Endodermal cell (in vitro differentiated cells): ENCODE results near the gene COL15A1. TPM values are rescaled to one million over a fixed set of nuclear protein-coding genes. Genes with fewer than 3 reads are reported as not detected.
A peak's percentile ranks its signal among the peaks of the same experiment; 100 is the strongest.

Experiments used
- DNase-seq: peaks from one replicate; pipeline ENCODE4 v3.0.0-alpha.2; 2017
- H3K27ac ChIP-seq: 2 replicates; pipeline ENCODE4 v1.5.1; 2013; ENCODE audit warnings: mild to moderate bottlenecking, low read depth, low read length, moderate library complexity
- H3K27me3 ChIP-seq: 2 replicates; pipeline ENCODE4 v1.6.1; 2013; ENCODE audit warnings: mild to moderate bottlenecking, low read length, moderate library complexity; ENCODE audit not compliant: insufficient read depth, control insufficient read depth, poor library complexity, severe bottlenecking
- H3K36me3 ChIP-seq: 2 replicates; pipeline ENCODE4 v1.7.0; 2013; ENCODE audit warnings: mild to moderate bottlenecking, low read length, moderate library complexity; ENCODE audit not compliant: control insufficient read depth, insufficient read depth
- H3K4me1 ChIP-seq: one replicate; pipeline ENCODE4 v1.7.0; 2013; ENCODE audit warnings: low read length; ENCODE audit not compliant: control insufficient read depth, insufficient read depth
- H3K4me3 ChIP-seq: 2 replicates; pipeline ENCODE4 v1.5.1; 2013; ENCODE audit warnings: mild to moderate bottlenecking, low read length, moderate library complexity
- H3K9ac ChIP-seq: 2 replicates; pipeline ENCODE4 v1.6.1; 2013; ENCODE audit warnings: mild to moderate bottlenecking, low read length, moderate library complexity; ENCODE audit not compliant: poor library complexity, severe bottlenecking; ENCODE audit errors: extremely low read depth
- H3K9me3 ChIP-seq: 2 replicates; pipeline ENCODE4 v1.6.1; 2013; ENCODE audit warnings: mild to moderate bottlenecking, low read length, moderate library complexity; ENCODE audit not compliant: control insufficient read depth
- H3K27ac Mint-ChIP-seq: 2 replicates; pipeline ENCODE4 v1.8.0; 2020; ENCODE audit warnings: mixed read lengths
- H3K27me3 Mint-ChIP-seq: 2 replicates; pipeline ENCODE4 v1.8.0; 2021; ENCODE audit warnings: mild to moderate bottlenecking, mixed read lengths; ENCODE audit not compliant: insufficient read depth
- H3K36me3 Mint-ChIP-seq: 2 replicates; pipeline ENCODE4 v1.8.0; 2020; ENCODE audit warnings: low read depth, mixed read lengths
- H3K4me1 Mint-ChIP-seq: 2 replicates; pipeline ENCODE4 v1.8.0; 2020; ENCODE audit warnings: mixed read lengths
- H3K4me3 Mint-ChIP-seq: 2 replicates; pipeline ENCODE4 v1.8.0; 2020; ENCODE audit warnings: mild to moderate bottlenecking, moderate library complexity, mixed read lengths
- H3K9me3 Mint-ChIP-seq: 2 replicates; pipeline ENCODE4 v1.8.0; 2020; ENCODE audit warnings: mild to moderate bottlenecking, mixed read lengths
- WGBS, 2 experiments: methylation state at CpG; one replicate each; pipeline versions ENCODE4 v1.1.5 to v1.1.7; 2013; ENCODE audit warnings: missing lambda C conversion rate in 2 of 2, mixed read lengths in 1 of 2; ENCODE audit not compliant: insufficient coverage in 1 of 2, insufficient read length in 1 of 2; 5-methylcytosine and 5-hydroxymethylcytosine counted together
- total RNA-seq, 2 donors: library from RNA; stranded (reverse); fragmentation: NEBNext Ultra II Directional in 1 of 2; extraction: Animal tissue kit (Norgen Biotek cat#: 25700) in 1 of 2; gene quantifications; 2 replicates in 1 of 2; 3 replicates in 1 of 2; pipeline ENCODE4 v1.2.1, GENCODE V29; 2021
- TF ChIP-seq, protein P1 (sequence below): fragments of 200-600 bp; sonication (generic); conservative IDR thresholded peaks from 2 replicates; pipeline ENCODE4 v1.5.0; 2021; ENCODE audit warnings: antibody characterized with exemption, mild to moderate bottlenecking

COL15A1 gene
- total RNA-seq, 2 donors from 2014 or later, result 0.27 TPM; not detected in 1

DNA sequence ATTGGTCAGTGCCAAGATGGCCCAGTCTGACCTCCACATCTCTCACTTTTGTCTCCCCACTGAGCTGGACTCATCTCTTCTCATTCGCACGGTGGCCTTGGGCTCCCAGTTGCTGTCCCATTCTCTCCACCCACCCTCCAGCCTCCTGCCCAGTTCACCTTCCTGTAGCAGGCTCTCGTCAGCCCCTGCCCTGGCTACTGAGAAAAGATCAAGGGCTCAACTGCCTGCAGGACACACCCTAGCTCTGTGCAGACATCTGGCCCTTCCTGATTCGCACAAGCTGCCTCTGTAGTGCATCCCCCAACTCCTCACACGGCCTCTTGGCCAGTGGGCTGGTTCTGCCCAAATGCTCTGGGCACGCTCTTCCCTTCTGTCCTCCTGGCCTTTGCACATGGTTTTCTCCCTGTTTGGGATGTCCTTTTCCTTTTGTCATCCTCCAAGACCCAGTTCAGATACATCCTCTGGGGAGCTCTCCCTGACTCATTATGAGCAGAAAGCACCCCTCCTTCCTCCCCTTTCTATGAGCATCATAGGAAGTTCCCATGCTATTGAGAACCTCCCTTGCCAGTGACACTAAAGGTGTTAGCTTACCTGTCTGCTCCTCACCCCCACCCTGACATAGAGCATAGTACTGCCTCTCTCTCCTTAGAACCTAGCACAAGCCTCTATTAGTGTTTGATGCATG is 82.7 kb downstream of the COL15A1 start:
- H3K4me3 Mint-ChIP-seq, result no peak overlapping the region
- H3K27ac ChIP-seq, result no peak overlapping the region
- peaks cover 9% of the 10 kb centered on the region for H3K27me3 Mint-ChIP-seq
- H3K4me1 ChIP-seq, result no peaks in the 10 kb centered on the region
- DNase-seq, result peak; percentile 27
- TF ChIP-seq, protein P1, sequence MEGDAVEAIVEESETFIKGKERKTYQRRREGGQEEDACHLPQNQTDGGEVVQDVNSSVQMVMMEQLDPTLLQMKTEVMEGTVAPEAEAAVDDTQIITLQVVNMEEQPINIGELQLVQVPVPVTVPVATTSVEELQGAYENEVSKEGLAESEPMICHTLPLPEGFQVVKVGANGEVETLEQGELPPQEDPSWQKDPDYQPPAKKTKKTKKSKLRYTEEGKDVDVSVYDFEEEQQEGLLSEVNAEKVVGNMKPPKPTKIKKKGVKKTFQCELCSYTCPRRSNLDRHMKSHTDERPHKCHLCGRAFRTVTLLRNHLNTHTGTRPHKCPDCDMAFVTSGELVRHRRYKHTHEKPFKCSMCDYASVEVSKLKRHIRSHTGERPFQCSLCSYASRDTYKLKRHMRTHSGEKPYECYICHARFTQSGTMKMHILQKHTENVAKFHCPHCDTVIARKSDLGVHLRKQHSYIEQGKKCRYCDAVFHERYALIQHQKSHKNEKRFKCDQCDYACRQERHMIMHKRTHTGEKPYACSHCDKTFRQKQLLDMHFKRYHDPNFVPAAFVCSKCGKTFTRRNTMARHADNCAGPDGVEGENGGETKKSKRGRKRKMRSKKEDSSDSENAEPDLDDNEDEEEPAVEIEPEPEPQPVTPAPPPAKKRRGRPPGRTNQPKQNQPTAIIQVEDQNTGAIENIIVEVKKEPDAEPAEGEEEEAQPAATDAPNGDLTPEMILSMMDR, result no peak
- H3K9me3 ChIP-seq, result no peaks in the 10 kb centered on the region
- no peaks in the 10 kb centered on the region for H3K9me3 Mint-ChIP-seq
- no peaks in the 10 kb centered on the region for H3K27me3 ChIP-seq
- H3K27ac Mint-ChIP-seq, result no peak overlapping the region
- H3K4me1 Mint-ChIP-seq, result no peaks in the 10 kb centered on the region
- H3K4me3 ChIP-seq, result no peak overlapping the region
- 93 to 95% methylated on average over 3 to 6 of the region's 6 CpGs for WGBS, 2 experiments
- H3K36me3 ChIP-seq, result no peaks in the 10 kb centered on the region
- H3K9ac ChIP-seq, result no peak overlapping the region
- H3K36me3 Mint-ChIP-seq, result no peaks in the 10 kb centered on the region

DNA sequence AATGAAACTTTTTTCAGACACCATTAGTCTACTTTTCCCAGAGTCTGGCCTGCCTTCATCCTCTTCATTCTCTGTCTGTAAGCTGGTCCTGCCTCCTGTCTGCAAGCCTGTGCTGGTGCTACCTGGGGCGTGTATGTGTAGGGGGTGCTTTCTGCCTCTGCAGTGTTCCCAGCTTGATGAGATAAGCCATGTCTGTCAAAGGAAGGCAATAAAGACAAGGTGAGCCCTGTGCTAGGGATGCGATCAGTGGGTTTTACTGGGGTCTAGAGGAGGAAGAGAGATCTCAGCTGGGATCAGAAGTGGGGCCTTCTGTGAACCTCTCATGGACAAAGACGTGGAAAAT is 83.2 kb downstream of the COL15A1 start:
- H3K4me1 ChIP-seq, result no peaks in the 10 kb centered on the region
- no peaks in the 10 kb centered on the region for H3K36me3 ChIP-seq
- H3K9me3 ChIP-seq, result no peaks in the 10 kb centered on the region
- H3K9ac ChIP-seq, result no peak overlapping the region
- DNase-seq, result peak; percentile 29
- no peaks in the 10 kb centered on the region for H3K27me3 ChIP-seq
- Mint-ChIP-seq H3K36me3 (no peaks in the 10 kb centered on the region), H3K4me3 (no peak overlapping the region), H3K4me1 (no peaks in the 10 kb centered on the region), H3K27me3 (peaks cover 8% of the 10 kb centered on the region), H3K27ac (no peak overlapping the region), H3K9me3 (no peaks in the 10 kb centered on the region)
- no peak overlapping the region for H3K27ac ChIP-seq
- TF ChIP-seq, protein P1, result peak; percentile 31
- no peak overlapping the region for H3K4me3 ChIP-seq
- WGBS, 2 experiments, result 91 to 92% methylated on average over 2 to 3 of the region's 3 CpGs

DNA sequence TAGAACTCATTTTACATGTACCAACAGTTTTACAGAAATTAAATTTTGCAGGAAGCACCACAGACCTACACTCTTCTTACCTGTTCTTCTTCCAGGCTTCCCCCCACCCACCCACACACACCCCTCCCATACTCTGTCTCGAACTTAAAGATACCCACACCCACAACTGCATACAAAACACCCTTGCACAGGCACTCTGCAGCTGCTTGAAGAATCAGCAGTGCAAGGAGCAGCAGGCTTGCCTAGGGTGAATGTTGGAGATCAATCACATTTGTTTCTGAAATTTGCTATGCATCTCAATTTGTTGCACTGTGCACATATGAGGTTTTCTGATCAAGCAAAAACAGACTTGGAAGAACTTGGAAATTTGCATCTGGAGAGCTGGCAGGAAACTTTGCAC is 83.7 kb downstream of the COL15A1 start:
- Mint-ChIP-seq H3K4me1 (no peaks in the 10 kb centered on the region), H3K27ac (no peak overlapping the region), H3K36me3 (no peaks in the 10 kb centered on the region), H3K4me3 (no peak overlapping the region), H3K27me3 (peaks cover 6% of the 10 kb centered on the region), H3K9me3 (no peaks in the 10 kb centered on the region)
- Histone ChIP-seq H3K27ac (no peak overlapping the region), H3K9me3 (no peaks in the 10 kb centered on the region), H3K27me3 (no peaks in the 10 kb centered on the region), H3K4me3 (no peak overlapping the region), H3K9ac (no peak overlapping the region), H3K4me1 (no peaks in the 10 kb centered on the region), H3K36me3 (no peaks in the 10 kb centered on the region)
- TF ChIP-seq, protein P1, result no peak
- DNase-seq, result peak; percentile 25
- 86% methylated on average over 1 of the region's 1 CpG; no CpG with 5 or more reads in 1 of the 2 experiments for WGBS, 2 experiments
